Measurements from ENCODE around the gene MRPL24.

GRCh38 chr1:156709757-156710489 lies 31.0 kb downstream of the MRPL24 start:
- TF ChIP-seq NR2C1 (IDR thresholded peaks at IDR 0.05): no peak
- no peak for TF ChIP-seq CUX1 (IDR thresholded peaks at IDR 0.05; ENCODE audit: insufficient replicate concordance, low read depth, low read length)
- TF ChIP-seq NRF1 (conservative IDR thresholded peaks at IDR 0.05; ENCODE audit: low read depth, low read length): no peak
- no peak for TF ChIP-seq EZH2 (IDR thresholded peaks at IDR 0.05; ENCODE audit: borderline replicate concordance, control insufficient read depth, low read depth, low read length)
- no peak for TF ChIP-seq SRF (IDR thresholded peaks at IDR 0.05; ENCODE audit: low read depth in 2 of 2, low read length in 2 of 2)
- no peak for TF ChIP-seq CREM (IDR thresholded peaks at IDR 0.05; ENCODE audit: low read depth)
- TF ChIP-seq USF1 (IDR thresholded peaks at IDR 0.05; ENCODE audit: borderline replicate concordance, extremely low read length, insufficient read depth, low read depth, low read length): no peak
- TF ChIP-seq CTCF (IDR thresholded peaks at IDR 0.05 in 2 of 3, conservative IDR thresholded peaks at IDR 0.05 in 1 of 3; ENCODE audit: control insufficient read depth in 2 of 3, extremely low read depth in 1 of 3, insufficient read depth in 1 of 3, low read depth in 3 of 3, low read length in 3 of 3): no peak
- no peak for TF ChIP-seq TCF7 (IDR thresholded peaks at IDR 0.05; ENCODE audit: borderline replicate concordance)
- no peak for TF ChIP-seq ESRRA (IDR thresholded peaks at IDR 0.05; ENCODE audit: low read length)
- no peak for TF ChIP-seq POLR2A (IDR thresholded peaks at IDR 0.05; ENCODE audit: low read depth, low read length)
- no peak for TF ChIP-seq SREBF2 (IDR thresholded peaks at IDR 0.05; ENCODE audit: low read length)
